ENCODE measurements around the gene UBAC2. TPM values are rescaled to one million over a fixed set of nuclear protein-coding genes. Genes with fewer than 3 reads are reported as not detected.
"Not testable (repeated sequence)": the region's sequence is repeated elsewhere in the genome, so short reads cannot be mapped to it uniquely, and the experiment has no call there.

UBAC2 gene
- total RNA-seq, 1 donor from 2014 or later: 44.3 TPM

DNA sequence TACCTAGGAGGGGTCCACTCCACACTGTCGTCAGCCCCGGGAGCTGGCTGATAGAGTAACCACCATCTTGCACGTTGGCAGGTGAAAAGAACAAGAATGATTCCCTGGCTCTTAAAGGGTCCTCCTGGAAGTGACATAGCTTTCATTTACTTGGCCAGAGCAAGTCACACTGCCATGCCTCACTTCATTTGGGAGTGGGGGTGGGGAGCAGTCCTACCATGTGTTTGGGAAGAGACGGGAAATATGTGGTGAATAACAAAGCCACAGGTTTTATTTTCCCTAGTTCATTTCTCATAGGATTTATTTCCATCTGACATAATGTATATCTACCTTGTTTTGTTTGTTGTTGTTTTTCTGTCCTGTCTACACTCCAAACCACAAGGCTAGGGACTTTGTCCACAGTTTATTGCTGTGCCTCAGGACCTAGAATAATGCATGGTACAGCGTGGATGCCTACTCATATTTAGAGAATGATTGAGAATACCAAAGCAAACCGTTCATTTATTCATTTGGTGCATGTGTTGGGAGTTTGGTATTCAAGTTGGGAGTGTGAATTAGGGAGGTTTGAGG lies 26.8 kb downstream of the UBAC2 start:
- TF ChIP-seq CTCF (IDR thresholded peaks at IDR 0.05; ENCODE audit: borderline replicate concordance): no peak
- Histone ChIP-seq H3K36me3 (no peaks in the 10 kb centered on the region), H3K9me3 (replicated peaks) (peaks cover 13% of the 10 kb centered on the region), H3K27me3 (ENCODE audit: low read depth) (no peaks in the 10 kb centered on the region), H3K27ac (replicated peaks) (peak overlapping the region; percentile 70), H3K4me1 (peaks cover 88% of the 10 kb centered on the region), H3K4me3 (no peak overlapping the region)
- no peak for DNase-seq
- intact Hi-C loops (cut with micrococcal nuclease): no loop called here

GRCh38 chr13:99227909-99228688 lies 27.4 kb downstream of the UBAC2 start:
- Histone ChIP-seq H3K27me3 (ENCODE audit: low read depth) (no peaks in the 10 kb centered on the region), H3K4me3 (peak overlapping the region; percentile 4), H3K9me3 (replicated peaks) (peaks cover 6% of the 10 kb centered on the region), H3K36me3 (no peaks in the 10 kb centered on the region), H3K27ac (replicated peaks) (peak overlapping the region; percentile 70), H3K4me1 (peaks cover 87% of the 10 kb centered on the region)
- intact Hi-C loops (cut with micrococcal nuclease): no loop called here
- no peak for TF ChIP-seq CTCF (IDR thresholded peaks at IDR 0.05; ENCODE audit: borderline replicate concordance)
- no peak for DNase-seq

DNA sequence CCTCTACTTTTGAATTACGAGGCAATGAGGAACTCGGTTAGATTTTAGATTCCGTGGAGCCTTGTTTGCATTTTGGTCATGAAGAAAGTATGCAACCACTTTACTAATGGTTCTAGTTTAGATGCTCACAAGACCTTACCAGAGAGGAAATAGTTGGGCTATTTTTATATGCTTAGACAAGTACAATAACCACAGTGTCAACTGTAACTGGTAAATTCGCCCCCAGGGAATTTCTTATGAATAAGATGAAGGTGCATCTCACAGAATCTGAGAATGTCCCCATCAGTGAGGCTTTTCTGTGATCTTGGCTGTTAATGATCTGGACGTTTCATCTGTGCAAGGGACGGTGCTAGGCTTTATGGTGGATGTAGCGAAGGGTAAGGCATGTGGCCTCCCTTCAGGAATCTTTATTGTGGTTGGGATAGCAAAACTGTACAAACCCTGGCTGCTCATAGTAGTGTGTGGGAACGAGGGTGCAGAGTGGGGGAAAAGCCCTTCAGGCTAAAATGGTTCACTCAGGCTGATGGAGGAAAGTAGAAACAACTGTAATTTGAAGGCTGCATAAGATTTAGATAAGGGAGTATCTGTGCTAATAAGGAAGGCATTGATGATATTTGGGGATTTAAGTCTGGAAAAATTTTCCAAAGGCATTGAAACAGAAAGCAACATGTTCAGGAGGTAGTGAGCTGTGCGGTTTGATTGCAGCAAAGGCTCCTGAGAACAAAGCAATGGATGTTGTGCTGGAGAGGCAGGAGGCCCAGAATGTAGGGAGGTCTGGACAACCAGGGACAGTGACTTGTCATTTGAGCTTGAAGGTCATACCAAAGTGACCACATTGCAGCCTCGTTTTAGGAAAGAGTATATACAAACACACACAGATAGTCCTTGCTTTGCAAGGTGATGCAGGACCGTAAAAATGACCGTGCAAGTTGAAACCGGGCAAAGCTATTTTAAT lies 28.4 kb downstream of the UBAC2 start:
- TF ChIP-seq CTCF (IDR thresholded peaks at IDR 0.05; ENCODE audit: borderline replicate concordance): no peak
- intact Hi-C loops (cut with micrococcal nuclease): no loop called here
- peaks cover 80% of the 10 kb centered on the region for H3K4me1 ChIP-seq
- peak overlapping the region; percentile 70 for H3K27ac ChIP-seq (replicated peaks)
- H3K27me3 ChIP-seq (ENCODE audit: low read depth): no peaks in the 10 kb centered on the region
- H3K9me3 ChIP-seq (replicated peaks): no peaks in the 10 kb centered on the region
- DNase-seq: no peak
- no peaks in the 10 kb centered on the region for H3K36me3 ChIP-seq
- peak overlapping the region; percentile 4 for H3K4me3 ChIP-seq

DNA sequence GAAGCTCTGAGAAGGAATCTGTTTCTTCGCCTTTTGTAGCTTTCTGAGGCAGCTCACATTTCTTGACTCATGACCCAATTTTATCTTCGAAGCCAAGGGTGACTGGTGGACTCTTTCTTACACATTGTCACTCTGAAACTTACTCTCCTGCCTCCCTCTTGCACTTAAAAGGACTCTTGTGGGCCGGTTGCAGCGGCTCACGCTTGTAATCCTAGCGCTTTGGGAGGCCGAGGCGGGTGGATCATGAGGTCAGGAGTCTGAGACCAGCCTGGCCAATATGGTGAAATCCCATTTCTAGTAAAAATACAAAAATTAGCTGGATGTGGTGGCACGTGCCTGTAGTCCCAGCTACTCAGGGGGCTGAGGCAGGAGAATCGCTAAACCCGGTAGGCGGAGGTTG lies 29.9 kb downstream of the UBAC2 start:
- H3K9me3 ChIP-seq (replicated peaks); H3K27me3 ChIP-seq (ENCODE audit: low read depth); H3K36me3 ChIP-seq; intact Hi-C loops (cut with micrococcal nuclease); DNase-seq; H3K4me3 ChIP-seq: not testable (repeated sequence)
- Histone ChIP-seq H3K4me1 (peaks cover 77% of the 10 kb centered on the region), H3K27ac (replicated peaks) (peak overlapping the region; percentile 70)

GRCh38 chr13:99230991-99231390 lies 30.3 kb downstream of the UBAC2 start:
- Histone ChIP-seq H3K9me3 (replicated peaks) (no peaks in the 10 kb centered on the region), H3K4me3 (no peak overlapping the region), H3K27ac (replicated peaks) (peak overlapping the region; percentile 70), H3K36me3 (no peaks in the 10 kb centered on the region), H3K4me1 (peaks cover 73% of the 10 kb centered on the region), H3K27me3 (ENCODE audit: low read depth) (no peaks in the 10 kb centered on the region)
- no peak for DNase-seq
- intact Hi-C loops (cut with micrococcal nuclease): no loop called here
- no peak for TF ChIP-seq CTCF (IDR thresholded peaks at IDR 0.05; ENCODE audit: borderline replicate concordance)

All from left ventricle myocardium inferior (tissue), 1 donor.